ENCODE data around the gene ZHX3.
"Not testable (repeated sequence)": the region's sequence is repeated elsewhere in the genome, so short reads cannot be mapped to it uniquely, and the experiment has no call there.

The ZHX3 gene

GRCh38 chr20:41314386-41314785 is 3.1 kb downstream of the ZHX3 start:
- Histone ChIP-seq H3K4me1 (ENCODE audit: insufficient read depth, low read length) (peaks cover 13% of the 10 kb centered on the region), H2AFZ (ENCODE audit: low read depth, low read length) (no peak overlapping the region), H3K4me3 (ENCODE audit: low read length) (no peak overlapping the region), H3K27me3 (ENCODE audit: insufficient read depth, low read length) (no peaks in the 10 kb centered on the region), H3K9me3 (ENCODE audit: low read length) (no peaks in the 10 kb centered on the region), H3K36me3 (ENCODE audit: insufficient read depth, low read length) (no peaks in the 10 kb centered on the region)

GRCh38 chr20:41312009-41312408 is 5.5 kb downstream of the ZHX3 start:
- not testable (repeated sequence) for H3K9me3 ChIP-seq (ENCODE audit: low read length); H3K4me3 ChIP-seq (ENCODE audit: low read length); H3K36me3 ChIP-seq (ENCODE audit: insufficient read depth, low read length); H3K27me3 ChIP-seq (ENCODE audit: insufficient read depth, low read length); H3K4me1 ChIP-seq (ENCODE audit: insufficient read depth, low read length); H2AFZ ChIP-seq (ENCODE audit: low read depth, low read length)

- Histone ChIP-seq H2AFZ (ENCODE audit: low read depth, low read length) (no peak overlapping the region), H3K9me3 (ENCODE audit: low read length) (no peaks in the 10 kb centered on the region), H3K4me3 (ENCODE audit: low read length) (no peak overlapping the region), H3K27me3 (ENCODE audit: insufficient read depth, low read length) (no peaks in the 10 kb centered on the region), H3K4me1 (ENCODE audit: insufficient read depth, low read length) (no peaks in the 10 kb centered on the region), H3K36me3 (ENCODE audit: insufficient read depth, low read length) (no peaks in the 10 kb centered on the region)
Measured at GRCh38 chr20:41309817-41310216, 7.7 kb downstream of the ZHX3 start.

GRCh38 chr20:41308726-41309413 is 8.7 kb downstream of the ZHX3 start:
- no peak overlapping the region for H2AFZ ChIP-seq (ENCODE audit: low read depth, low read length)
- no peaks in the 10 kb centered on the region for H3K9me3 ChIP-seq (ENCODE audit: low read length)
- H3K36me3 ChIP-seq (ENCODE audit: insufficient read depth, low read length) = no peaks in the 10 kb centered on the region
- H3K27me3 ChIP-seq (ENCODE audit: insufficient read depth, low read length) = no peaks in the 10 kb centered on the region
- H3K4me3 ChIP-seq (ENCODE audit: low read length) = no peak overlapping the region
- H3K4me1 ChIP-seq (ENCODE audit: insufficient read depth, low read length) = no peaks in the 10 kb centered on the region

DNA sequence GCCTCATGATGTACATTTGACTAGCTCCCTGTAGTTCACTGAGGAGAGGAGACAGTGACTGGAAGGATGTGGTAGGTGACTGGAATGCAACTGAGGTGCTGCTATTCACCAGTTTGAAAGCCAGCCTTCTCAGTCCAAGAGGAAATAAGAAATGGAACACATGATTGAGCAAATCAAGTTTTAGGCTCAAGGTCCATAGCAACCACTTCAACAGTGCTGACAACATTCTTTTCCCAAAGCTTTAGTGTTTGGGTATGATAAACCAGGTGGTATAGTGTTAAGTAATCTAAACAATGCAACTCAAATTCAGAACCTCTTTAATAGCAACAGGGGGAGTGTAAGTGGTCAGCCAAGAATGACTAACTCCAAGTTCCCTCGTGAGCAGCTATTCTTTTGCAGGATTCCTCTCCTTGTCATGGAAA is 9.2 kb downstream of the ZHX3 start:
- H3K9me3 ChIP-seq (ENCODE audit: low read length) = no peaks in the 10 kb centered on the region
- no peaks in the 10 kb centered on the region for H3K4me1 ChIP-seq (ENCODE audit: insufficient read depth, low read length)
- H3K27me3 ChIP-seq (ENCODE audit: insufficient read depth, low read length) = no peaks in the 10 kb centered on the region

GRCh38 chr20:41307021-41307420 is 10.5 kb downstream of the ZHX3 start:
- Histone ChIP-seq H3K36me3 (ENCODE audit: insufficient read depth, low read length) (no peaks in the 10 kb centered on the region), H3K9me3 (ENCODE audit: low read length) (no peaks in the 10 kb centered on the region), H3K4me3 (ENCODE audit: low read length) (no peak overlapping the region), H3K27me3 (ENCODE audit: insufficient read depth, low read length) (no peaks in the 10 kb centered on the region), H2AFZ (ENCODE audit: low read depth, low read length) (no peak overlapping the region), H3K4me1 (ENCODE audit: insufficient read depth, low read length) (no peaks in the 10 kb centered on the region)

More for the DNA sequence above, 9.2 kb downstream of the ZHX3 start:
- Histone ChIP-seq H3K36me3 (ENCODE audit: insufficient read depth, low read length) (no peaks in the 10 kb centered on the region), H2AFZ (ENCODE audit: low read depth, low read length) (no peak overlapping the region), H3K4me3 (ENCODE audit: low read length) (no peak overlapping the region)

GRCh38 chr20:41306061-41306727 is 11.3 kb downstream of the ZHX3 start:
- Histone ChIP-seq H3K4me3 (ENCODE audit: low read length) (no peak overlapping the region), H3K9me3 (ENCODE audit: low read length) (no peaks in the 10 kb centered on the region), H3K4me1 (ENCODE audit: insufficient read depth, low read length) (no peaks in the 10 kb centered on the region), H2AFZ (ENCODE audit: low read depth, low read length) (no peak overlapping the region), H3K27me3 (ENCODE audit: insufficient read depth, low read length) (no peaks in the 10 kb centered on the region), H3K36me3 (ENCODE audit: insufficient read depth, low read length) (no peaks in the 10 kb centered on the region)

DNA sequence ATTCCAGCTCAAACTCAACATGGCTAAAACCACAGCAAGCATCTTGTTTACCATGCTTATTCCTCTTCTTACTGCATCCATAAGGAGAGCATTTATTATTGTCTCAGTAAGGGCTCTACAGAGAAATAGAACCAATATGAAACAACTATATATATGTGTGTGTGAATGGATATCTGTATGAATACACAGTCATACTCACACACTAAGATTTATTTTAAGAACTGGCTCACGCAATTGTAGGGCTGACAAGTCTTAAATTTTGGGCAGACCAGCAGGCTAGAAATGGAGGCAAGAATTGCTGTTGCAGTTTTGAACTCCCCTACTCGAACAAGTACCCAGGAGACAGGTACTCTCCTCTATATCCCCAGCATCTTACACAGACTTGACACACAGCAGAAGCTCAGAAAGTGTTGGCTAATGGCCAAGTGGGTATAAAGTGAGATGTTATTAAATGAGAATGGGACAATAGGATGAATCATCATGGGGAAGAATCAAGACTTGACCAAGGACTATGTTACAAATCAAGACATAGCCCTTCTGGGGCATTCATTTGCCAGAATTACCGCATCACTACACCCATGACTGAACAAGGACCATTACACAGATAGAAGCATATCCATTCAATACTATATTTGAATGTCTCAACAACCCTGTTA is 13.0 kb downstream of the ZHX3 start:
- Histone ChIP-seq H3K4me3 (ENCODE audit: low read length) (no peak overlapping the region), H3K4me1 (ENCODE audit: insufficient read depth, low read length) (peaks cover 15% of the 10 kb centered on the region), H3K27me3 (ENCODE audit: insufficient read depth, low read length) (no peaks in the 10 kb centered on the region)

DNA sequence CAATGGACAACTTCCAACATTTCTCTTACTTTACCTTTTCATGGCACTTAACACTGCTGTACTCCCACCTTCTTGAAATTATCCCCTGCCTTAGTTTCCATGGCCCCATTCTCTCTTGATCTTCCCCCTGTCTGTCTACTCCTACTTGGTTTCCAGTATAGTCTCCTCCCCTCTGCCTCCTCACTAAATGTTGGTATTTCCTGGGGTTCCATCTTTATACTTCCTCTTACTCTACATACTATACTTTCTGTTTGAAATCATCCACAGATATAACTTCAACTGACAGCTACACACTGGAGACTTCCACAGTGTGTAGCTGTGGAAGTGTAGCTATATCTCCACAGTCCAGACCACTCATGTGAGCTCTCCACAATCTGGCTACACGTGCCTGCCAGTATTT is 13.5 kb downstream of the ZHX3 start:
- no peaks in the 10 kb centered on the region for H3K27me3 ChIP-seq (ENCODE audit: insufficient read depth, low read length)
- no peaks in the 10 kb centered on the region for H3K36me3 ChIP-seq (ENCODE audit: insufficient read depth, low read length)
- no peaks in the 10 kb centered on the region for H3K9me3 ChIP-seq (ENCODE audit: low read length)
- H2AFZ ChIP-seq (ENCODE audit: low read depth, low read length) = no peak overlapping the region
- no peak overlapping the region for H3K4me3 ChIP-seq (ENCODE audit: low read length)
- peaks cover 19% of the 10 kb centered on the region for H3K4me1 ChIP-seq (ENCODE audit: insufficient read depth, low read length)

More for the DNA sequence above, 13.0 kb downstream of the ZHX3 start:
- Histone ChIP-seq H3K9me3 (ENCODE audit: low read length) (no peaks in the 10 kb centered on the region), H3K36me3 (ENCODE audit: insufficient read depth, low read length) (no peaks in the 10 kb centered on the region), H2AFZ (ENCODE audit: low read depth, low read length) (no peak overlapping the region)

DNA sequence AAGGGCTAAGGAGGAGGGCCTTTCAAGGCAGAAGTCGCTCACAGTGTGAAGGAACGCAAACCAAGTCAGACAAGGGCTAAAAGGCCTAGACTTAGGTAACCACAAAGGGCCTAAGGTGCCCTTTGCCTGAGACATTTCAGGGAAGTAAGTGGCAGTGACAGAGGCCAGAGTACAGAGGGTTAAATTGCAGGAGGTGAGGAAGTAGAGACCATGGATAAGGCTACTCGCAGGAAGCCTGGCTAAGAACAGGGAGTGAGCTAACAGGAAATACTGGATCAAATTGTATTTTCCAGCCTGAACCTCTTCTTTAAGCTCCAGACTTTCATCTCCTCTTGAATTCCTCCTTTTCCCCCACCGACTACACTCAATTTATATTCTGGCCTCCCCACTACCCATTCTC is 16.6 kb downstream of the ZHX3 start:
- no peaks in the 10 kb centered on the region for H3K27me3 ChIP-seq (ENCODE audit: insufficient read depth, low read length)
- H3K36me3 ChIP-seq (ENCODE audit: insufficient read depth, low read length) = no peaks in the 10 kb centered on the region

DNA sequence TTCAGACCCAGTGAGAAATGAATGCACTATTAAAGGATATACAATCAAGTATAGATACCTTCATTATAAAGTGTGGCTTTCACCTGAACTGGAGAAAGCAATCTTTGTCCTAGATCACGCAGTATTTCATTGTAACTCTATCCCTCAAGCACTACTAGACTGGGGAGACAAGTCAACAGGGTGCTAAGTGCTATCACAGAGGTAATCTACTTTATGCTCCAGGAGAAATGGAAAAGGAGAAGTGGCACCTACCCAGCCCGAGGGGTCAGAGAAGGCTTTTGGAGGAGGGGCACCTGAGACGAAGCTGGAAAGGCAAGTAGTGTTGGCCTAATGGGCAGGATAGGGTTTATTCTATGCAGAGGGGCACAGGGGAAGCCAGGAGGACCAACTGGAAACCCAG is 17.1 kb downstream of the ZHX3 start:
- Histone ChIP-seq H3K27me3 (ENCODE audit: insufficient read depth, low read length) (no peaks in the 10 kb centered on the region), H3K36me3 (ENCODE audit: insufficient read depth, low read length) (no peaks in the 10 kb centered on the region), H2AFZ (ENCODE audit: low read depth, low read length) (no peak overlapping the region), H3K4me3 (ENCODE audit: low read length) (no peak overlapping the region), H3K9me3 (ENCODE audit: low read length) (no peaks in the 10 kb centered on the region), H3K4me1 (ENCODE audit: insufficient read depth, low read length) (peaks cover 19% of the 10 kb centered on the region)

More for the DNA sequence above, 16.6 kb downstream of the ZHX3 start:
- Histone ChIP-seq H3K9me3 (ENCODE audit: low read length) (no peaks in the 10 kb centered on the region), H3K4me3 (ENCODE audit: low read length) (no peak overlapping the region), H3K4me1 (ENCODE audit: insufficient read depth, low read length) (peaks cover 19% of the 10 kb centered on the region), H2AFZ (ENCODE audit: low read depth, low read length) (no peak overlapping the region)

DNA sequence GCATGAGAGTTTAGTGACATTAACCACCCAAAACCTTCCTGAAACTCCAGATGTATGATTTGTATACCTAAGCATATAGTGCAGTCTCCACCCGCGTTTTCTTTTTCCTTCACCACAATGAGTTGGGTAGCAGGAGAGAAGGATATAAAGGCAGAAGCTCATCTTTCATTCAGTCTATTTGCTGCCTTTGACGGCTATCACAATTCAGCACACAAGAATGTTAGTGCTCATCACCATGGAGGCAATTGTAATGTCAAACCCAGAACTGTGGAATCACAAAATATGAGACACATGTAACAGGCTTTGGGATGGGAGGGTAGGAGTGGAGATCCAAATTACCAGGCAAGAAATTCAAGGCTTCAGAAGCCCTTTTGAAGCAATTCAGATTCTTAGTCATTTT is 17.6 kb downstream of the ZHX3 start:
- H3K27me3 ChIP-seq (ENCODE audit: insufficient read depth, low read length) = no peaks in the 10 kb centered on the region
- H3K36me3 ChIP-seq (ENCODE audit: insufficient read depth, low read length) = no peaks in the 10 kb centered on the region
- H2AFZ ChIP-seq (ENCODE audit: low read depth, low read length) = no peak overlapping the region
- H3K4me1 ChIP-seq (ENCODE audit: insufficient read depth, low read length) = peaks cover 19% of the 10 kb centered on the region
- H3K9me3 ChIP-seq (ENCODE audit: low read length) = no peaks in the 10 kb centered on the region
- H3K4me3 ChIP-seq (ENCODE audit: low read length) = no peak overlapping the region

DNA sequence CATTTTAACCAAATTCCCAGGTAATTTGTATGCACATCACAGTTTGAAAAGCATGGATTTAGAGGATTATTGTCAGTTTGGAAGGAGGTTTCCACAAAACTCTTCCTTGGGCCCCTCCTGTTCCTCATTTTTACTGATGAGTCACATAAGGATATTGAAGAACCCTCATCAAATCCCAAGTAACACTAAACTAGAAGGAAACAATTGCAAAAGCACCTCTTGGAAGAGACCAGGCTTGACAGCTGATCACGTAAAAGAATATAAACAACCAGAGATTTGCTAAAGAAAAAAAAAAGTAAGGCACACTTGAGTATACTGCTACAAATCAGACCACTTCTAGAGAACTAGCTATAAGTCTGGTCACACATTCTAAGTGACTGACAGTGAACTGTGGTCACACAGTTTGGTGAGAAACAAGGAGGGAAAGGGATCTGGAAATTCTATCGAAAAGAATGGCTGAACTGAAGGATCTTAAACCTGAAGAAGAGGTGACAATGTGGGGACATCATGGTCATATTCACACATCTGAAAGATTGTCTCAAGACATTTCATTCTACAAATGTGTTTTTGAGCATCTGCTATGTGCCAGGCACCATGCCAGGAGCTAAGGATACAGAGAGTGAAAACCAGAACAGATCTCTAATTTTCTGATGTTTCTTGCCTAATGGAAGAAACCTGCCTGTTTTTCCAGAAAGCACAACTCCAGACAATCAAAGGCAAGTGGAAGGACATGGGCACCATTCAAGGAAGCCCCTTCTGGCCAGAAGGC is 24.1 kb downstream of the ZHX3 start:
- H3K4me3 ChIP-seq (ENCODE audit: low read length) = no peak overlapping the region

More for the DNA sequence above, 24.1 kb downstream of the ZHX3 start:
- H3K4me1 ChIP-seq (ENCODE audit: insufficient read depth, low read length) = peaks cover 13% of the 10 kb centered on the region
- no peaks in the 10 kb centered on the region for H3K36me3 ChIP-seq (ENCODE audit: insufficient read depth, low read length)
- H2AFZ ChIP-seq (ENCODE audit: low read depth, low read length) = no peak overlapping the region
- no peaks in the 10 kb centered on the region for H3K27me3 ChIP-seq (ENCODE audit: insufficient read depth, low read length)
- H3K9me3 ChIP-seq (ENCODE audit: low read length) = no peaks in the 10 kb centered on the region

Measured in neuron (in vitro differentiated cells).